Immature natural killer cell (primary cell): ENCODE results near the gene IGSF9. TPM values are rescaled to one million over a fixed set of nuclear protein-coding genes. Genes with fewer than 3 reads are reported as not detected.

Experiments
- DNase-seq, 3 donors: peaks; one replicate each; pipeline ENCODE4 v3.0.0; 2022; ENCODE audit warnings: mixed read lengths in 1 of 3
- H3K27ac Mint-ChIP-seq, 6 donors: one replicate each; pipeline ENCODE4 v1.8.0; 2020; ENCODE audit warnings: mixed read lengths in 6 of 6, mild to moderate bottlenecking in 5 of 6, inconsistent platforms in 4 of 6, moderate library complexity in 3 of 6
- H3K27me3 Mint-ChIP-seq, 3 donors: one replicate each; pipeline ENCODE4 v1.8.0; 2020 to 2021; ENCODE audit warnings: low read depth in 3 of 3, mild to moderate bottlenecking in 3 of 3, mixed read lengths in 3 of 3, moderate library complexity in 3 of 3, inconsistent platforms in 1 of 3
- H3K36me3 Mint-ChIP-seq, 3 donors: one replicate each; pipeline ENCODE4 v1.8.0; 2020; ENCODE audit warnings: mixed read lengths in 3 of 3, inconsistent platforms in 2 of 3, mild to moderate bottlenecking in 2 of 3
- H3K4me1 Mint-ChIP-seq, 2 donors: one replicate each; pipeline ENCODE4 v1.8.0; 2020; ENCODE audit warnings: inconsistent platforms in 2 of 2, mild to moderate bottlenecking in 2 of 2, mixed read lengths in 2 of 2, moderate library complexity in 1 of 2
- H3K4me3 Mint-ChIP-seq, 5 donors: one replicate each; pipeline ENCODE4 v1.8.0; 2020; ENCODE audit warnings: mild to moderate bottlenecking in 5 of 5, mixed read lengths in 5 of 5, inconsistent platforms in 3 of 5, moderate library complexity in 3 of 5
- H3K9me3 Mint-ChIP-seq, 6 donors: one replicate each; pipeline ENCODE4 v1.8.0; 2020; ENCODE audit warnings: mild to moderate bottlenecking in 6 of 6, mixed read lengths in 6 of 6, inconsistent platforms in 4 of 6, moderate library complexity in 3 of 6
- polyA plus RNA-seq, 3 donors: library from polyadenylated mRNA; unstranded; fragments of 300-500 nt; fragmentation: Illumina TruSeq; gene quantifications; one replicate each; pipeline ENCODE4 v1.2.3, GENCODE V29; 2021

The IGSF9 gene
- polyA plus RNA-seq, 3 donors from 2014 or later, result not detected

DNA sequence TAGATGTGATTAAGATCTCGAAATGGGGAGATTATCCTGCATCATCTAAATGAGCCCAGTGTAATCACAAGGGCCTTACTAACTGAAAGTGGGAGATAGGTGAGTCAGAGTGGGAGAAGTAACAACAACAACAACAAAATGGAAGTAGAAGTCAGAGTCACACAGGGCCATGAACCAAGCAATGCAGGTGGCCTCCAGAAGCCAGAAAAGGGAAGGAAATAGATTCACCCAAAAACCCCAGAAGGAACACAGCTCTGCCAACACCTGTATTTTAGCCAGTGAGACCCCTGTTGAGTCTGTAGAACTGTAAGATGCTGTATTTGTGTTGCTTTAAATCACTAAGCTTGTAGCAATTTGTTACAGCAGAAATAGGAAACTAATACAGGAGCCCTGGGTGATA lies 24.2 kb downstream of the IGSF9 start:
- DNase-seq, result no peak
- peaks cover 8 to 33% (median 21%) of the 10 kb centered on the region in 3 donors for H3K36me3 Mint-ChIP-seq
- peak overlapping the region; percentile 88 to 100 (median 99) for H3K27ac Mint-ChIP-seq
- peaks cover 0 to 2% (median 0%) of the 10 kb centered on the region in 6 donors for H3K9me3 Mint-ChIP-seq
- peak overlapping the region; percentile 30 to 97 (median 72) for H3K4me3 Mint-ChIP-seq
- peaks cover 25 to 40% (median 37%) of the 10 kb centered on the region in 3 donors for H3K27me3 Mint-ChIP-seq
- peaks cover 66 to 79% of the 10 kb centered on the region in 2 donors for H3K4me1 Mint-ChIP-seq

DNA sequence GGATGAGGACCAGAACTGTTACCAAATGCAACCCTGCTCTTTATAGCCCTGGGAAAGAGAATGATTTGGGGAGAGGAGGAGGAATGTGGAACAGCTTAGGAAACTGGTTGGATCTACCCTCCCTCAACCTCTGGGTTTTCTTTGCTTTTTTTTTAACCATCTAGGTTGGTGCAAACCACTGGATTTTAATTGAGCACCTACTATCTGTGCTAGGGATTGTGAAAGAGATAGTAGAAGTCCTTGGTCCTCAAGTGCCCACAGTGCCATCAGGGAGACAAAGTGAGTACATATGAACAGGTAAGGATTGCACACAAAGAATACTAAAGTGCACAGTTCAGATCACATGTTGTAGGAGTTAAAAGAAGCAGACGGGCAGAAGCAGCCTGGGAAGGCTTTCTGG lies 24.8 kb downstream of the IGSF9 start:
- H3K9me3 Mint-ChIP-seq, result peaks cover 0 to 2% (median 0%) of the 10 kb centered on the region in 6 donors
- H3K27me3 Mint-ChIP-seq, result peaks cover 25 to 42% (median 37%) of the 10 kb centered on the region in 3 donors
- no peak for DNase-seq
- H3K27ac Mint-ChIP-seq, result peak overlapping the region; percentile 88 to 100 (median 99)
- peak overlapping the region in 2 of 5 donors; percentile 7 to 12 for H3K4me3 Mint-ChIP-seq
- peaks cover 9 to 34% (median 24%) of the 10 kb centered on the region in 3 donors for H3K36me3 Mint-ChIP-seq
- H3K4me1 Mint-ChIP-seq, result peaks cover 60 to 73% of the 10 kb centered on the region in 2 donors

DNA sequence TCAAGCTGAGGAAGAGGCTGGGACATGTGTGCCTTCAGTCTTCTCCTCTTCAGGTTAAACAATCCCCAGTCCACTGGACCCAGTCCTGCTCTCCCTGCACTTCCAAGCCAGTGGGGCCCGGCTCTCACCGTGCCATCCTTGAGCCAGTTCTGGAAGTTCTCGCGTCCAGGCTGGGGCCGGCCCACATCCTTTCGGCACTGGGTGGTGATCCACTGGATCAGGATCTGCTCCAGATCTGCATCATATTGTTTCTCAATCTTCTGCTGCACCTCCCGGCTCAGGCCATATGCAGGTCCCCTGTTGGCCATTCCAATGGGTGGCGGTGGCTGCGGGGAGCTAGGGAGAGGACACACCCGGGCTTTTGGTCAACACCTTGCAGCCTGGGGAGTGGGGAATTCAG lies 25.2 kb downstream of the IGSF9 start:
- peak overlapping the region; percentile 47 to 100 (median 98) for H3K27ac Mint-ChIP-seq

DNA sequence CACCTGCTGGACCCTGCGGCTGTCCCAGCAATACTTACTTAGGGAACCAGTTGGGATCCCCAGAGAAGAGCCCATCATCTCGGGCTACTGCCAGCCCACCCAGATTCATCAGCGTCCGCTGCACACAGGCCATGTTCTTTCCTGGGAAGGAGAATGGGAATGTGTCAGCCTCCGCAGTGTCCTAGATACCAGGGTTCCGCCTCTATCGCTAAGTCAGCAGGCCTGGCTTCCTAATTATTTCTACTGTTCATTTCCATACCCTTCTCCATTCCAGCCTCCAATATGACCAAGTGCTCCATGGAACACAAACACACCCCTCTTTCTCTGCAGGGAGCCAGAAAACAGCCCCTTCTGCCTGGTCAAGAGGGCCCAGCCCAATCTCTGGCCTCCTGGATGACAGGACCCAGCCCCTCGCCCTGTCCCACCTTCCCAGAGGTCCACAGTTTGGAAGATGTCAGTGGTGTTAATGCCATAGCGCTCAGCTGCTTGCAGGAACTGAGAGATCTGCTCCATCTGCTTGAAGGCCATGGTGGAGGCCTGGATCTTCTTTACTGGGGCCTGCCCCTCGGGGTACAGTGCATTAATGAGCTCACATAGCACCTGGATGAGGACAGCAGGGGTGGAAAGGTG lies 26.1 kb downstream of the IGSF9 start:
- peaks cover 9 to 39% (median 24%) of the 10 kb centered on the region in 3 donors for H3K36me3 Mint-ChIP-seq
- H3K9me3 Mint-ChIP-seq, result peaks cover 0 to 2% (median 0%) of the 10 kb centered on the region in 6 donors
- DNase-seq, result no peak
- H3K4me1 Mint-ChIP-seq, result peaks cover 58 to 70% of the 10 kb centered on the region in 2 donors
- H3K4me3 Mint-ChIP-seq, result no peak overlapping the region
- peak overlapping the region in 5 of 6 donors; percentile 24 to 100 (median 57) for H3K27ac Mint-ChIP-seq
- peaks cover 16 to 29% (median 29%) of the 10 kb centered on the region in 3 donors for H3K27me3 Mint-ChIP-seq

More for the DNA sequence above, 25.2 kb downstream of the IGSF9 start:
- Mint-ChIP-seq H3K4me1 (peaks cover 56 to 69% of the 10 kb centered on the region in 2 donors), H3K4me3 (no peak overlapping the region), H3K36me3 (peaks cover 9 to 34% (median 24%) of the 10 kb centered on the region in 3 donors), H3K27me3 (peaks cover 23 to 37% (median 35%) of the 10 kb centered on the region in 3 donors), H3K9me3 (peaks cover 0 to 2% (median 0%) of the 10 kb centered on the region in 6 donors)
- DNase-seq, result no peak

DNA sequence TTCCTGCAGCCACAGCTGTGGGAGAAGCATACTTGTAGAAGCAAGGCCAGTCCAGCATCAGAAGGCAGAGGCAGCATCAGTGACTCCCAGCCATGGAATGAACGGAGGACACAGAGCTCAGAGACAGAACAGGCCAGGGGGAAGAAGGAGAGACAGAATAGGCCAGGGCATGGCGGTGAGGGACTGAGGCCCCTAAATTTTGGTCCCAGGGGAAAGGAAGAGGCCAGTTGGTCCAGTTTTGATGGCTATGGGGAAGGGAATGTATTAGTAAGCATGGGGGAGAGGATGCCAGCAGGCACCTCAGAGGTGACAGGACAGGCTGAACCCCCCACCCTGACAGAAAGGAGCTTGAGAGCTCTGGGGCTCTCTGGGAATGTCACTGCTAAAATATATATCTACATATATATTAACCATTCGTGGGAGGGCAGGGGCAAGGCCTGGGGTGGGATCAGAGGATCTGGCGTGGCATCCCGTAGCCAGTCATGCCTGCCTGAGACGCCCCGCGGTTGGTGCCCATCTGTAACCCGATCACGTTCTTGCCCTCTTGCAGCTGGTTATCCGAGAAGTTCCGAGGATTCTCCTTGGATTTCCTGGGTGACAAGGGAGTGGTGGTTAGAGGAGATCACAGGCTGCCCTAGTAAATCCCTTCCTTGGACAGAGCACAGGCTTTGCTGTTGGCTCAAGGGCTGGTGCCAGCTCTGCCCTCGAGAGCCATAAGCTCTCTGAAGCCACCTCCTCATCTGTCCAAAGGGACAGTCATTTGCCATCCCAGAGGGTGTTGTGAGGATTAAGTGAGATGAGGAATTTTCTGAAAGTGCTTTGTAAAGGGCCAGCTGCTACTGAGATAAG lies 26.8 kb downstream of the IGSF9 start:
- Mint-ChIP-seq H3K36me3 (peaks cover 9 to 42% (median 24%) of the 10 kb centered on the region in 3 donors), H3K9me3 (no peaks in the 10 kb centered on the region), H3K27ac (peak overlapping the region; percentile 6 to 81 (median 66)), H3K27me3 (peaks cover 8 to 22% (median 21%) of the 10 kb centered on the region in 3 donors), H3K4me3 (peak overlapping the region in 1 of 5 donors; percentile 4), H3K4me1 (peaks cover 55 to 70% of the 10 kb centered on the region in 2 donors)
- DNase-seq, result no peak

DNA sequence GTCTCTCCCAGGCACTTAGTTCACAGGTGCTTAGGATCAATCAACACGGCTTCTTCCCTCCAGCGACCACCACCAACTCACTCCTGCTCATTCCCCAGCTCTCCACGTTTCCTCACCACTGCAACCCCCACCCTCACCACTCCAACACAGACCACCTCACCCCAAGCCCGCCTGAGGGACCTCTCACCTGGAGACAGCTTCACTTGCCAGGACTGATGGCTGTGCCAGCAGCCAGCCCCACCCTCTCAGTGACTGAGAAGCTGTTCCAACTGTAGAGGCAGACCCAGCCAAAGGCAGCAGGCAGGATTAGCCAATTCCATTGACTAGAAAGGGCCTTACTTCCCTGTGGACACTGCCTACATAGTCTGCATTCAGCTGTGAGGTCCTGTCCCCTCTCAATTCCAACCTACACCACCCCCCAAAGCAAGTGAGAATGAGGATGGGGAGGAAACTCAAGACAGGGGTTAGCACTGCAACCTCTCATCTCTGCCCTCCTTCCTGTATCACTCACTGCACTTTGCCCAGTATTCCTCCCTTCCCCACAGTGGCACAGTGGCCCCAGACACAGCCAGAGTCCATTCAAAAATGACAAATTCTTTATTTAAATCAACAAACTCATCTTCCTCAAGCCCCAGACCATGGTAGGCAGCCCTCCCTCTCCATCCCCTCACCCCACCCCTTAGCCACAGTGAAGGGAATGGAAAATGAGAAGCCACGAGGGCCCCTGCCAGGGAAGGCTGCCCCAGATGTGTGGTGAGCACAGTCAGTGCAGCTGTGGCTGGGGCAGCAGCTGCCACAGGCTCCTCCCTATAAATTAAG lies 27.7 kb downstream of the IGSF9 start:
- peaks cover 53 to 70% of the 10 kb centered on the region in 2 donors for H3K4me1 Mint-ChIP-seq
- H3K27me3 Mint-ChIP-seq, result peaks cover 0 to 16% (median 15%) of the 10 kb centered on the region in 3 donors
- no peaks in the 10 kb centered on the region for H3K9me3 Mint-ChIP-seq
- H3K4me3 Mint-ChIP-seq, result peak overlapping the region in 1 of 5 donors; percentile 4
- H3K27ac Mint-ChIP-seq, result peak overlapping the region; percentile 6 to 81 (median 72)
- peaks cover 9 to 42% (median 24%) of the 10 kb centered on the region in 3 donors for H3K36me3 Mint-ChIP-seq
- DNase-seq, result no peak

DNA sequence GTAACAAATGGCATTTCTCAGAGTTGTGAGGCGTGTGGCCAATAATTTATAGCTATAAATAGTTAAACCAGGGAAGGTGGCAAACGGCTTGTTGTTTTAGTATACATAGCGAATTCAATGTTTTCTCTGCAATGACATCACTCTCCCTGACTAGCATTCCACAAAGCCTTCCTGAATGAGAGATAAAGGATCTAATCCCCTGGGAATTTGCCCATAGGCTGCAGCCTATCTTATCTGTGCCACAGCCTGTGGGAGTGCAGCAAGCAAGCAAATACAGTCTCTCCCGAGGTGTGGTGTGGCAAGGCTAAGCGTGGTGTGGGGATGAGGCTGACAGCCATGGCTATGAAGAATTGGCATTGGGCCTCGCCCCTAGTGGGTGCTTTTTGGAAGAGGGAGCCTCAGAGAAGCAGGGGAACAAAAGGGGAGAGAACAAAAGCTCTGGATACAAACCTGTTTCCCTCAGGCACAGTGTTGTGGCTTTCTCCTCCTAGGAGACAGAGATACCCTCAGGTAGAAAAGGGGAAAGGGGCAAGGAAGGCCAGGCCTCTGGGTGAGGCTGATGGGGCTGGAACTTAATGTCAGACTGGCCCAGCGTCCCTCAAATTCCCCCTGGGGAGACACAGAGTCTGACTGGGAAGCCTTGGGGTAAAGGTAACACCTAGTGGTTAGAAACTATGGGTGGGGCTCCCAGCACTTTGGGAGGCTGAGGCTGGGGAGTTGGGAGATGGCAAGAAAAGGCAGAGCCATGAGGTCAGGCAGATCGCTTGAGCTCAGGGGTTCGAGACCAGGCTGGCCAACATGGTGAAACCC lies 29.0 kb downstream of the IGSF9 start:
- no peaks in the 10 kb centered on the region for H3K9me3 Mint-ChIP-seq
- no peak overlapping the region for H3K4me3 Mint-ChIP-seq
- DNase-seq, result no peak
- H3K27ac Mint-ChIP-seq, result peak overlapping the region; percentile 51 to 85 (median 72)
- H3K36me3 Mint-ChIP-seq, result peaks cover 9 to 42% (median 24%) of the 10 kb centered on the region in 3 donors
- H3K27me3 Mint-ChIP-seq, result peaks cover 5 to 11% (median 8%) of the 10 kb centered on the region in 3 donors
- H3K4me1 Mint-ChIP-seq, result peaks cover 53 to 70% of the 10 kb centered on the region in 2 donors

DNA sequence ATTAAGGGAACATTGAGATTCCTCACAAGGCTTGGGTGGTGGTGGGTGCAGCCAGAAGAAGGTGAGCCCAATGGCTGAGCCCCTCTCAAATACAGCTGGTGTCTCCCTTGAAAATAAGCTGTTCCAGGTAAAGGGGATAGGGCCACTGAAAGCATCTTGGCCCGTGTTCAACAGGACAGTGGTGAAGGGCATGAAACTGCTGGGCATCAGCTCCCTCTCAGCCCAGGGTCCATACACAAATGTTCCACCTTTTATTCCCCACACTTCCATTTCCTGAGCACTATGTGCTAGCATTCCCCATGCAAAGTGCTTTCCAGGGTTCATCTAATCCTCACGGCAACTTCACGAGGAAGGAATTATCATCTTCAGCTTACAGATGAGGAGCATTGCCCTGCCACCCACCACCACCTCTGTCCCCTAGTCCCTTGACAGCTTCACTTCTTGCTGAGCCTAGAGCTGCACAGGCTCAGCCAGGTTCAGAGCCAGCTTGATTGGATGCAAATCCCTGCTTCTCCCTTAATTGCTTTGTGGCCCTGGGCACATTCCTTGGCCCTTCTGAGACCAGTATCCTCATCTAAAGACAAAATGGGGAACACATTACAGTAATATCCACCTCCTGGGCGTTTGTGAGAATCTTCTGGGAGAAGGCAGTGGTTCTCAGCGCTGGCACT lies 29.7 kb downstream of the IGSF9 start:
- Mint-ChIP-seq H3K27ac (peak overlapping the region; percentile 3 to 85 (median 68)), H3K4me1 (peaks cover 53 to 70% of the 10 kb centered on the region in 2 donors), H3K36me3 (peaks cover 9 to 42% (median 24%) of the 10 kb centered on the region in 3 donors), H3K27me3 (peaks cover 9 to 13% (median 10%) of the 10 kb centered on the region in 3 donors), H3K9me3 (no peaks in the 10 kb centered on the region), H3K4me3 (no peak overlapping the region)
- no peak for DNase-seq

DNA sequence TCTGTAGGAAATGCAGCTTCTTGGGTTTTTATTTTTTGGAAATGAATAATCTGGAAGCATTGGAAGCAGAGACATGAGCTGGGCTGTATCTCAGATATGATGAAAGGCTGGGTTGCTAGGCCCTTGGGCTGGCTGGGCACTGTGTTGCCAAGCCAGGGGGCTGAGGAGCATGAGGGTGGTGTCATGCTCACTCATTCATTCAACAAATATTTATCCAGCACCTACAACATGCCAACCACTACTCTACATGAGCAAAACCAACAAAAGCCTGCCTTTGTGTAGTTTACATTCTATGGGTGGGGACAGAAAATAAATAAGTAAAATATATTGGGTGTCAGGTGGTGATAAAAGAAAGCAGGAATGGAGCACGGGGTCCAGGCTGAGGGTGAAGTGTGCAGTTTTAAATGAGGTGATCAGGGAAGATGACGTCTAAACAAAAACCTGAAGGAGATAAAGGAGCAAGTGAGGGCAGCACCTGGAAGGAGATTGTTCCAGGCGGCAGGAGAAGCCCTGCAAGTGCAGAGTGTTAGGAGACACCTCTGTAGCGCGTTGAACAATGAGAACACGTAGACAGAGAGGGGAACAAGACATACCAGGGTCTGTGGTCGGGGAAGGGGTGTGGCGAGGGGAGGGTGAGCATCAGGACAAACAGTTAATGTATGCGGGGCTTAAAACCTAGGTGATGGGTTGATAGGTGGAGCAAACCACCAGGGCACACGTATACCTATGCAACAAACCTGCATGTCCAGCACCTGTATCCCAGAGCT lies 31.0 kb downstream of the IGSF9 start:
- no peak for DNase-seq
- Mint-ChIP-seq H3K4me3 (no peak overlapping the region), H3K27me3 (peaks cover 13 to 17% (median 15%) of the 10 kb centered on the region in 3 donors), H3K9me3 (no peaks in the 10 kb centered on the region), H3K4me1 (peaks cover 61 to 70% of the 10 kb centered on the region in 2 donors), H3K27ac (peak overlapping the region; percentile 40 to 99 (median 91)), H3K36me3 (peaks cover 9 to 36% (median 19%) of the 10 kb centered on the region in 3 donors)

DNA sequence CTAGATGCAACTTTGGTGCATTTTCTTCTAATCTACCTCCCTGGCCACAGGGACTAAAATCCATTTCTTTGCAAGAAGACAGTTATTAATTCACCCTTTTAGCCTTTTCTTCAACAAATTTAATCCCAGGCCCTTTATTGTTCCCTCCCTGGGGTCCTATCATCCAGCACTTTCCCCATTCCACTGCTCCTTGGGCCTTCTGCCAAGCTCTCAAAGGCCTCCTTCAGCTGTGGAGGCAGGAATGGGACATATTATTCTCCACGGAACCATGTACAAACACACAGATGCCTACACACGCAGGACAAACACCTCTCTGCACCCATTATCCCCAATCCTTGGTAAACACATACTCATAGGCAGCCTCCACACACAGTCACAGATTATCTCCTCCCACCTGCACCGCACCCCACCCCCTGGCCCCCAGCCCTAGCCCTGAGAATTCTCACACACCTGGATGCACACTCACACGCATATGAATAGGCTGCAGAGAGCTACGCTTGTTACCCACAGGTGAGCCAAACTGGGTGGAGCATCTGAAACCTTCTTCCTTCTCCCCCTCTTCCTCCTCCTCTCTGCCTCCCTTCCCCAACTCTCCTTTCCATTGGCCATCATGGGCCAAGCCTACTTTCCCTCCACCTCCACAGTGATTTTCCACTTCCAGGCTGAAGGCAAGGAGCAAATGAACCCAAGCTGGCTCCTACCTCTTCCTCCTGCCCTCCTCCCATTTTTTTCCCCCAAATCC lies 31.8 kb downstream of the IGSF9 start:
- no peak for DNase-seq

More for the DNA sequence above, 31.8 kb downstream of the IGSF9 start:
- Mint-ChIP-seq H3K36me3 (peaks cover 9 to 29% (median 18%) of the 10 kb centered on the region in 3 donors), H3K4me3 (no peak overlapping the region), H3K27ac (peak overlapping the region; percentile 71 to 99 (median 98)), H3K4me1 (peaks cover 57 to 69% of the 10 kb centered on the region in 2 donors), H3K27me3 (peaks cover 13 to 17% (median 15%) of the 10 kb centered on the region in 3 donors), H3K9me3 (no peaks in the 10 kb centered on the region)
